HTERT RPE-1 (cell line): ENCODE results near the gene PBX1.

Source experiments
- in situ Hi-C: fragments of 300-500 bp; cut with MboI; formaldehyde crosslinking; loops from 4 replicates; pipeline ENCODE4 v1.14.3; 2020; ENCODE audit warnings: low sequenced_read_pairs

Gene PBX1

GRCh38 chr1:164689672-164690511, 130.9 kb downstream of the PBX1 start:
- in situ Hi-C loops, result no loop called here

GRCh38 chr1:164692420-164692819, 133.4 kb downstream of the PBX1 start:
- in situ Hi-C loops, result no loop called here

DNA sequence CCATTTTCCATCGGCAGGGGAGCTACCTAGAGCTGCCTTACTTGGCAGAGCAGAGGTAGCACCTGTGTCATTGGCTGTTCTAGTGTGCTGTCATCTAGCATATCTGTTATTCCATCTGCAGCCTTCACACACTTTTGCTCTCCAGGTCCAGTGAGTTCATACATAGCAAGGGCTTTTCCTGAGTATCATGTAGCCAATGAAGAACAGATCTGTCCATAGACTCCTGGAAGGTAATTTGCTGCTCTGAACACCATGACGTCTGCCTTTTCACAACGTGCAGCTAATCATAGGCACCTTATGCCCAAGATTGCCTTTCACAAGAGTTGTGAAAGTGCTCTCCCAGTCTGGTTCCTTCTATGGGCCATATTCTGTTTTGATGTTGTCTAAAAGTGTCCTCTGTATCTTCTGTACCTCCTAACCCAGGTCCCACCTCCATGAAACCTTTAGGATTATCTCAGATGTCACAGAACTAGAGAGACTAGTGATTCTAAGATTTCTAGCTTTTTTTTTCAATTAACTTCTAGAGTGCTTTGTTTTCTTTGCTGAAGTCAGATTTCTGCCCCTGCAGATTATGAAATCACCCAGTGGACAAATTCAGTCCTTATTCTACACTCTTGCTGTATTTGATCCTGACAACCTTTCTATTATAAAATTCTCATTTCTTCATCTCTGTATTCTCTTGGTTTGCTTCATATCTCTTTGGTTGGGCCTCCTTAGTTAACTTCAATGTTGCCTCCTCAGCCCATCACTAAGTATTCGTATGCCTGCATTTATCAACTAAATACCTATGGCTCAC, 134.8 kb downstream of the PBX1 start:
- in situ Hi-C loops, result no loop called here

GRCh38 chr1:164694505-164694904, 135.5 kb downstream of the PBX1 start:
- in situ Hi-C loops, result no loop called here

- in situ Hi-C loops, result no loop called here
These were observed 137.1 kb downstream of the PBX1 start for GRCh38 chr1:164695956-164696665.

DNA sequence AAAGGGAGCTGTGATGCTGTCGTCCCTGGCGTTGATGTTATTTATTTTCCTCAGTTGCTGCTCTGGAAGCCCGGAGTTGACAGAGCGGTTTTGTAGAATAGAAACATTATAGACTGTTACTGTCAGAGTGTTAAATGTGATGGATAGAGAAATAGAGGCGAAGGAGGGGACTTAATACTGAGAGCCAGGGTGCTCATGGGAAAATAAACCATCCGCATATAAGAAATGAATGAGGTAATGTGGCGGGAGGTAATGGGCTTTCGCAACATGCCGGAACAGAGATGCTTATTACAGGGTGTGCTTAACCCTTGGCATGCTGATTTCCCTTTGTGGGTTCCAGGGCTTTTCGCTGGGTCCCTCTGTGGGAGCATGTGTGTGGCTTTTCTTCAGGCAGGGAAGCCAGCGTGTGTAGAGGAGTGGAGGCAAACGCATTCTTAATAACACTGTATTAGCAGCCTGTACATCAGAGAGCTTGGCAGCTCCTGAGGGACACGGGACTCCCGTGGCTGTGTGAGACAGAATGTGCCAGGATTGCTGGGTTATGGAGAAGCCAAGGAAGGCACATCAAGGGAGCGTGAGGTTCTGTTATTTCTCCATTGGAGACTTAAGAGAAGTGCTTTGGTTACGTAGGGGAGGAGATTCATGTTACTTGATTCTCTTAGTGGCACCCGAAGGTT, 141.0 kb downstream of the PBX1 start:
- in situ Hi-C loops, result no loop called here

- in situ Hi-C loops, result no loop called here
These were observed 141.7 kb downstream of the PBX1 start for GRCh38 chr1:164700683-164701082.

- in situ Hi-C loops, result no loop called here
These were observed 142.3 kb downstream of the PBX1 start for GRCh38 chr1:164701189-164701761.

DNA sequence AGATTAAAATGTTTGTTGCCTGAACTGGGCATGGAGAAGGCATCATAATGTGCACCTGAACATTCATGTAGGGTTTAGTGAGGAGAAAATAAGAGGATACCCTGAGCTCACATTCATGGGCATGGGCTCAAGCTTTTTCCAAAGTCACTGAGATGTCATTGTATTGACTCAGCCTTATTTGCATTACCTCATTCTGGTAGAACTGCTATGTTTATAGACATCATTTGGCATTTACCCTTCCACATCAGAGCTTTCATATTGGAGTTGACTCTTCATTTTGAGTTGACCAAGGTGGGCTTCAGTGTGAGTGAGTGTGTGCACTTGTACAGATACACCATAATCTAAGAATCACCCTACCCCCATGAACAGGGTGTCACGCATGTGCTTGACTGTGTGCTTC, 143.2 kb downstream of the PBX1 start:
- in situ Hi-C loops, result no loop called here

DNA sequence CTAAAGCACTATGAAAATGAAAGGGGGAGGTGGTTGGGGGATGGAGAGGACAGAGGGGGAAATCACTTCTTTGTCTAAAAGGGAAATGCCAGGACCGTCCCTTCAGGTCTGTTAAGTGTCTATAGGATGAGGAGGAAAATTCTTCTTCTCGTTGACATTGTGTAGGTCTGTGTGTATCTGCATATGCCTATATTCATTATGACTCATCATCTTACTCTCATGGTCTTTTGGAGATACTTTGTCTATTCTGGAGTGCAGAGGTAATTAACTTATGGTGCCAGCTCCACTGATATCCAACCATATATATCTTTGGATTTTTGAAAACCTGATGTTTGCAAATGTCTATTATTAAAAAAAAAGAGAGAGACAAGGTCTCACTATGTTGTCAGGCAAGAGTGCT, 143.7 kb downstream of the PBX1 start:
- in situ Hi-C loops, result no loop called here

GRCh38 chr1:164703463-164703862, 144.5 kb downstream of the PBX1 start:
- in situ Hi-C loops, result no loop called here

DNA sequence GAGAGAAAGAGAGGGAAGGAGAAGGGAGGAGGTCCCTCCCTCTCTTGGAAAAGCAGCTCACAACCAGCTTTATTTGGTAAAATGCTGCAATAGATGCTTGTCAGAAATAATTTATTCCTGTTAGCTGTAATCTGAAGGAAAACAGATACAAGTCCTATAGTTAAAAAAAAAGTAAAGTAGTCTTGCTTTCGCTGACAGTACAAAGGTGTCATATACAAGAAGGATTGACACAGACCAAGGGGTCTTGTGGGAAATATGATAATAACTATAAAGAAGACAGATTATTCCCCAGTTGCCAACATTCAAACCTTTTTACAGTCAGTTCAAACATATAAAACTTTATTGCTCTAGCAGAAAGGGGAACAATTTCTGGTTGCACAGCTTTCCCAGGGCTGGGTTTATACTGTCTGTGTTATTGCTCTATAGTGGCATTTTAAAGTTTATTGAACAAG, 145.0 kb downstream of the PBX1 start:
- in situ Hi-C loops, result no loop called here

DNA sequence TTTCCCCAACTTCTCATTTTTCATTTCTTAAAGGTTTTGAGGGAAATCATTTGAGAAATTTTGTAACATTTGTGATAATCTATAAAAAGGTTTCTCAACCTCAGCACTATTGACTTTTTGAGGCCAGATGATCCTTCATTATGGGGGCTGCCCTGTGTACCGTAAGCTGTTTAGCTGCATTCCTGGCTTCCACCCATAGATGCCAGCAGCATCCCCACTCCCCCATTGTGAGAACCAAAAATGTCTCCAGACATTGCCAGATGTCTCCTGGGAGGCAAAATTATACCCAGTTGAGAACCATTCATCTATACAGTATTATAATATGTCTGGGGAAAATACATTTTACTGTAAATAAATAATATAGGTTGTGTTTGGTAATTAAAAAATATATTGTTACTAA, 146.0 kb downstream of the PBX1 start:
- in situ Hi-C loops, result no loop called here

DNA sequence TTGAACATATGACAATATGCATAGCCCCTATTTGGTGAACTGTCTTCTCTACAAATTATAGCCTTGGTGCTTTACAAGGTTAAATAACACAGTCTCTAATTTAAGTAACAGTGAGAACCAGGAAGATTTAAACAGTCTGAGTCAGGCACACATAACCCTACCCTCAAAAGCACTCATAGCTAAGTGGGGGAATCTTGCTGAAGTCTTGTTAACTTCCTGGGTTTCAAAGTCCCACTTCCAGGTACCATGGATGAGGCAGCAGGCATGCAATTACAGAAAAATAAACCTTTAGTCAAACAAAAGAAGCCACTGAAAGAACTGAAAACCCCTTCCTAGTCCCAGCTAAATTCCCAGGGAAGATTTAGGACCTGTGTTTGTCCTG, 147.6 kb downstream of the PBX1 start:
- in situ Hi-C loops, result no loop called here

GRCh38 chr1:164707868-164708331, 148.9 kb downstream of the PBX1 start:
- in situ Hi-C loops, result no loop called here

GRCh38 chr1:164708596-164708995, 149.6 kb downstream of the PBX1 start:
- in situ Hi-C loops, result no loop called here

GRCh38 chr1:164709126-164709525, 150.1 kb downstream of the PBX1 start:
- in situ Hi-C loops, result no loop called here

DNA sequence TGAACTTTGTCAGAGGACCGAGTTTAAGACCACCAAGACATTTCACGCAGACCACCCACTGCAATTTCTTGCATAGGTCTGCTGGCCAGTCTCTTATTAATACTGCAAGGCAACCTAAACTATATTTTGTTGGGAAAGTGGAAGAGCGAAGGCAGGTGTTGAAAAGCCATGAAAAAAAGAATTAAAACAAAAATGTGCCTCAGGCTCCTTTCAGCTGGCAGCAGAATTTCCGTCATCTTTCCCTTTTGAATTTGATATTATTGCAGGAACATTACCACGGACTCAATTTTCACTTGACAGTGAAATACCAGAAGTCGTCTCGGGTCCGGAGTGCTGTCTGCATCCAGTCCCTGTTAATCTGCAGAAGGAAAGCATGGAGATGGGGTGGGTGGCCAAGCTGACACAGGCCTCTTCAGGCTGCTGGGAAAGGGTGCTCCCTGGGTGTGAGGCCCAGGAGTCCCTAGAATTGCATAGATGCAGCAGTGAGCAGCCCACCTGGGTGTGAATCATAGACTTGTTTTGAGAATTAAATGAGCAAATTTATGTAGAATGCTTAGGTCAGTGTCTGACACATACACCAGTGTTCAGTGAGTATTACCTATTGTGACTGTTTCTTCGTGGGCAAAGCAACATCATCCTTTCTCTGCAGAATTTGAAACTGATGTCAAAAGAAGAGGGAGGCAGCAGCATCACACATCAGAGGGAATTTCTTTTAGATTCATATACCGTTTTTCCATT, 150.7 kb downstream of the PBX1 start:
- in situ Hi-C loops, result no loop called here

- in situ Hi-C loops, result no loop called here
These were observed 153.4 kb downstream of the PBX1 start for GRCh38 chr1:164712131-164713036.
